ENCODE results near the gene STRIP2. TPM values are rescaled to one million over a fixed set of nuclear protein-coding genes. Genes with fewer than 3 reads are reported as not detected.

The STRIP2 gene
- total RNA-seq, 2 donors from 2014 or later = 11.7 to 15.8 TPM

GRCh38 chr7:129454249-129454551, 20.0 kb downstream of the STRIP2 start:
- Mint-ChIP-seq H3K4me1 (peaks cover 26% of the 10 kb centered on the region), H3K27ac (peak overlapping the region; percentile 81), H3K36me3 (ENCODE audit: low read depth) (peaks cover 52% of the 10 kb centered on the region), H3K4me3 (no peak overlapping the region), H3K27me3 (ENCODE audit: insufficient read depth) (no peaks in the 10 kb centered on the region), H3K9me3 (peaks cover 6% of the 10 kb centered on the region)
- H3K4me1 ChIP-seq (ENCODE audit: control insufficient read depth, insufficient read depth, low read length) = peaks cover 10% of the 10 kb centered on the region
- H3K27me3 ChIP-seq (ENCODE audit: control insufficient read depth, insufficient read depth, low read length, poor library complexity, severe bottlenecking) = no peaks in the 10 kb centered on the region
- WGBS, 2 experiments (ENCODE audit: insufficient coverage in 1 of 2, insufficient read length in 1 of 2) = 33 to 83% methylated on average over 2 to 4 of the region's 4 CpGs
- no peak overlapping the region for H3K4me3 ChIP-seq (ENCODE audit: low read length)
- peaks cover 2% of the 10 kb centered on the region for H3K9me3 ChIP-seq (ENCODE audit: control insufficient read depth, low read length)
- peak; percentile 97 for DNase-seq
- TF ChIP-seq CTCF (conservative IDR thresholded peaks at IDR 0.05) = no peak
- peaks cover 31% of the 10 kb centered on the region for H3K36me3 ChIP-seq (ENCODE audit: control insufficient read depth, insufficient read depth, low read length)
- H3K9ac ChIP-seq (ENCODE audit: extremely low read depth, low read length, poor library complexity, severe bottlenecking) = no peak overlapping the region
- H3K27ac ChIP-seq (ENCODE audit: low read depth, low read length) = no peak overlapping the region

- peaks cover 33% of the 10 kb centered on the region for H3K36me3 Mint-ChIP-seq (ENCODE audit: low read depth)
- Histone ChIP-seq H3K4me3 (ENCODE audit: low read length) (no peak overlapping the region), H3K36me3 (ENCODE audit: control insufficient read depth, insufficient read depth, low read length) (peaks cover 48% of the 10 kb centered on the region), H3K4me1 (ENCODE audit: control insufficient read depth, insufficient read depth, low read length) (peaks cover 10% of the 10 kb centered on the region), H3K9ac (ENCODE audit: extremely low read depth, low read length, poor library complexity, severe bottlenecking) (no peak overlapping the region), H3K27ac (ENCODE audit: low read depth, low read length) (no peak overlapping the region), H3K9me3 (ENCODE audit: control insufficient read depth, low read length) (no peaks in the 10 kb centered on the region), H3K27me3 (ENCODE audit: control insufficient read depth, insufficient read depth, low read length, poor library complexity, severe bottlenecking) (no peaks in the 10 kb centered on the region)
- no peaks in the 10 kb centered on the region for H3K27me3 Mint-ChIP-seq (ENCODE audit: insufficient read depth)
- H3K4me1 Mint-ChIP-seq = peaks cover 26% of the 10 kb centered on the region
- WGBS, 2 experiments (ENCODE audit: insufficient coverage in 1 of 2, insufficient read length in 1 of 2) = 96 to 100% methylated on average over 8 to 10 of the region's 10 CpGs
- H3K9me3 Mint-ChIP-seq = no peaks in the 10 kb centered on the region
- DNase-seq = no peak
- H3K27ac Mint-ChIP-seq = no peak overlapping the region
- TF ChIP-seq CTCF (conservative IDR thresholded peaks at IDR 0.05) = no peak
- H3K4me3 Mint-ChIP-seq = no peak overlapping the region
Observed at GRCh38 chr7:129456421-129456820, 22.2 kb downstream of the STRIP2 start.

- H3K9me3 ChIP-seq (ENCODE audit: control insufficient read depth, low read length) = no peaks in the 10 kb centered on the region
- no peak overlapping the region for H3K4me3 Mint-ChIP-seq
- H3K4me1 ChIP-seq (ENCODE audit: control insufficient read depth, insufficient read depth, low read length) = peaks cover 10% of the 10 kb centered on the region
- H3K36me3 ChIP-seq (ENCODE audit: control insufficient read depth, insufficient read depth, low read length) = peaks cover 50% of the 10 kb centered on the region
- H3K27ac ChIP-seq (ENCODE audit: low read depth, low read length) = no peak overlapping the region
- H3K4me3 ChIP-seq (ENCODE audit: low read length) = no peak overlapping the region
- H3K9ac ChIP-seq (ENCODE audit: extremely low read depth, low read length, poor library complexity, severe bottlenecking) = no peak overlapping the region
- H3K4me1 Mint-ChIP-seq = peaks cover 26% of the 10 kb centered on the region
- DNase-seq = no peak
- no peaks in the 10 kb centered on the region for H3K9me3 Mint-ChIP-seq
- no peaks in the 10 kb centered on the region for H3K27me3 ChIP-seq (ENCODE audit: control insufficient read depth, insufficient read depth, low read length, poor library complexity, severe bottlenecking)
- no peaks in the 10 kb centered on the region for H3K27me3 Mint-ChIP-seq (ENCODE audit: insufficient read depth)
- peaks cover 27% of the 10 kb centered on the region for H3K36me3 Mint-ChIP-seq (ENCODE audit: low read depth)
- 92 to 96% methylated on average over 3 of the region's 3 CpGs for WGBS, 2 experiments (ENCODE audit: insufficient coverage in 1 of 2, insufficient read length in 1 of 2)
- no peak overlapping the region for H3K27ac Mint-ChIP-seq
- TF ChIP-seq CTCF (conservative IDR thresholded peaks at IDR 0.05) = no peak
Observed at GRCh38 chr7:129457101-129457500, 22.9 kb downstream of the STRIP2 start.

Measured in endodermal cell (in vitro differentiated cells).